Heart left ventricle (tissue), 16 donors: Measurements from ENCODE around the gene WIPF2. TPM values are rescaled to one million over a fixed set of nuclear protein-coding genes. Genes with fewer than 3 reads are reported as not detected.
A peak's percentile ranks its signal among the peaks of the same experiment; 100 is the strongest.

ENCODE experiments used
- ATAC-seq, 4 donors: fragments of 200-7000 bp; cut with Tn5 transposase; one replicate each; pipeline ENCODE4 v1.9.1; 2020 to 2022; ENCODE audit warnings: moderate library complexity in 4 of 4, mild to moderate bottlenecking in 3 of 4, moderate number of reproducible peaks in 1 of 4
- DNase-seq, 5 donors: peaks; one replicate each; pipeline ENCODE4 v3.0.0-alpha.2; 2020
- H3K27ac ChIP-seq, 12 donors: fragments of 200-600 bp; sonication (generic) in 4 of 12; one replicate each; pipeline versions ENCODE4 v1.5.0 to v1.8.0; 2016 to 2022; ENCODE audit warnings: mild to moderate bottlenecking in 2 of 12
- H3K27me3 ChIP-seq, 9 donors: fragments of 200-600 bp; sonication (generic) in 2 of 9; one replicate each; pipeline versions ENCODE4 v1.5.1 to v1.8.0; 2016 to 2022; ENCODE audit warnings: mild to moderate bottlenecking in 3 of 9
- H3K36me3 ChIP-seq, 9 donors: fragments of 200-600 bp; sonication (generic) in 2 of 9; one replicate each; pipeline versions ENCODE4 v1.5.0 to v1.8.0; 2018 to 2022; ENCODE audit warnings: mild to moderate bottlenecking in 2 of 9
- H3K4me1 ChIP-seq, 12 donors: fragments of 200-600 bp; sonication (generic) in 4 of 12; one replicate each; pipeline versions ENCODE4 v1.5.0 to v1.8.0; 2016 to 2022; ENCODE audit warnings: mild to moderate bottlenecking in 3 of 12
- H3K4me3 ChIP-seq, 12 donors: fragments of 200-600 bp; sonication (generic) in 4 of 12; one replicate each; pipeline versions ENCODE4 v1.5.0 to v1.8.0; 2017 to 2022; ENCODE audit warnings: mild to moderate bottlenecking in 9 of 12, moderate library complexity in 4 of 12
- H3K9me3 ChIP-seq, 12 donors: fragments of 200-600 bp; sonication (generic) in 4 of 12; one replicate each; pipeline versions ENCODE4 v1.5.0 to v1.8.0; 2016 to 2022; ENCODE audit warnings: mild to moderate bottlenecking in 1 of 12
- CTCF ChIP-seq, 12 donors: fragments of 200-600 bp; sonication (generic) in 4 of 12; IDR thresholded peaks; one replicate each; pipeline versions ENCODE4 v1.5.0 to v1.8.0; 2018 to 2022; ENCODE audit warnings: antibody characterized with exemption in 12 of 12, mild to moderate bottlenecking in 5 of 12
- POLR2A ChIP-seq, 2 donors: fragments of 450-650 bp; IDR thresholded peaks; one replicate each; pipeline ENCODE4 v1.6.1; 2017; ENCODE audit warnings: antibody characterized with exemption in 2 of 2, mild to moderate bottlenecking in 2 of 2, moderate library complexity in 2 of 2
- WGBS, 4 donors: extraction: QIAGEN DNeasy Blood & Tissue Kit in 2 of 4; methylation state at CpG; one replicate each; pipeline versions ENCODE4 v1.1.5 to v1.1.7; 2013 to 2018; 5-methylcytosine and 5-hydroxymethylcytosine counted together
- intact Hi-C, 10 donors: fragments of 100-400 bp; cut with DNase I; formaldehyde crosslinking; loops; one replicate each; pipeline versions ENCODE4 v1.11.1 to v1.14.2; 2022
- polyA plus RNA-seq, 2 donors: library from polyadenylated mRNA; stranded (reverse); fragments of 200-250 nt; gene quantifications; one replicate each; pipeline ENCODE4 v1.2.3, GENCODE V29; 2013
- total RNA-seq, 9 donors: library from RNA; depleted of rRNA in 2 of 9; stranded (reverse); fragments of >200 nt in 2 of 9; fragmentation: NEBNext Ultra II Directional in 3 of 9; extraction: Animal tissue kit (Norgen Biotek cat#: 25700) in 3 of 9; gene quantifications; one replicate each; pipeline versions ENCODE4 v1.1.0 to v1.2.4, GENCODE V29; 2016 to 2023
- donor health status: ischemic (EF 13 %, LVEDD 7.1; RV severe dilation, severe dysfunction).
- donor health status: healthy with polysubstance abuse.
- donor health status: DM: no; HTN: yes; CAD: no.
- donor health status: DM: no; HTN: no; CAD: no.
- donor health status: ischemic (EF 25% LVEDD 6.9; RV normal size, moderate dysfunction).
- donor health status: ischemic (EF 25% LVEDD 5.7; RV mildly dilated, moderate dysfunction).
- donor health status: healthy.
- donor health status: DM: yes; HTN: yes; CAD: no.
- donor health status: ischemic (EF 35%, LVEDD 5.7; RV mildly dilated, moderate dysfunction).
- donor health status: nonischemic (EF 11% LVEDD 7.7; RV severe dilation, severe dysfunction).
- donor health status: DM: yes; HTN: yes; CAD: no.
- donor health status: PGD.
- donor health status: ischemic (EF 29% LVEDD 5.4; RV normal size, mild dysfunction).
- donor health status: nonischemic (EF 23%, LVEDD 6.1; RV moderate dilation, normal function).

The WIPF2 gene
- total and polyA plus RNA-seq, 11 donors = 6.6 to 17.6 (median 11.2) TPM

GRCh38 chr17:40253565-40253964 lies 34.5 kb downstream of the WIPF2 start:
- Histone ChIP-seq H3K9me3 (no peaks in the 10 kb centered on the region), H3K36me3 (peaks cover 0 to 32% (median 25%) of the 10 kb centered on the region in 9 donors), H3K4me1 (peaks cover 0 to 23% (median 12%) of the 10 kb centered on the region in 12 donors), H3K27me3 (no peaks in the 10 kb centered on the region), H3K4me3 (no peak overlapping the region), H3K27ac (no peak overlapping the region)
- 89 to 93% (median 91%) methylated on average over 3 of the region's 3 CpGs for WGBS, 4 donors
- no peak for ATAC-seq
- TF ChIP-seq CTCF (IDR thresholded peaks at IDR 0.05) (no peak), POLR2A (IDR thresholded peaks at IDR 0.05) (no peak)
- intact Hi-C loops = no loop called here
- no peak for DNase-seq

GRCh38 chr17:40259505-40259904 lies 40.4 kb downstream of the WIPF2 start:
- H3K27ac ChIP-seq = no peak overlapping the region
- intact Hi-C loops = no loop called here
- TF ChIP-seq CTCF (IDR thresholded peaks at IDR 0.05) (no peak), POLR2A (IDR thresholded peaks at IDR 0.05) (no peak)
- no peaks in the 10 kb centered on the region for H3K9me3 ChIP-seq
- no peak overlapping the region for H3K4me3 ChIP-seq
- DNase-seq (no peak), ATAC-seq (no peak)
- WGBS, 4 donors = 89 to 97% (median 93%) methylated on average over 2 of the region's 2 CpGs
- H3K27me3 ChIP-seq = no peaks in the 10 kb centered on the region
- H3K36me3 ChIP-seq = peaks cover 2 to 85% (median 80%) of the 10 kb centered on the region in 9 donors
- peaks cover 0 to 8% (median 0%) of the 10 kb centered on the region in 12 donors for H3K4me1 ChIP-seq

- Histone ChIP-seq H3K36me3 (peaks cover 6 to 95% (median 83%) of the 10 kb centered on the region in 9 donors), H3K9me3 (no peaks in the 10 kb centered on the region), H3K4me1 (peaks cover 0 to 8% (median 0%) of the 10 kb centered on the region in 12 donors), H3K27ac (no peak overlapping the region), H3K27me3 (no peaks in the 10 kb centered on the region), H3K4me3 (no peak overlapping the region)
- peak in 1 of 5 donors; percentile 28 for DNase-seq
- TF ChIP-seq POLR2A (IDR thresholded peaks at IDR 0.05) (no peak), CTCF (IDR thresholded peaks at IDR 0.05) (no peak)
- WGBS, 4 donors = 74 to 83% (median 80%) methylated on average over 7 of the region's 7 CpGs
- no peak for ATAC-seq
- intact Hi-C loops = no loop called here
Observed at GRCh38 chr17:40260528-40260927, 41.4 kb downstream of the WIPF2 start.

GRCh38 chr17:40264458-40265185 lies 45.5 kb downstream of the WIPF2 start:
- no peak for TF ChIP-seq POLR2A (IDR thresholded peaks at IDR 0.05)
- no peak for TF ChIP-seq CTCF (IDR thresholded peaks at IDR 0.05)
- H3K4me1 ChIP-seq = peaks cover 0 to 8% (median 0%) of the 10 kb centered on the region in 12 donors
- 82 to 89% (median 84%) methylated on average over 15 to 21 of the region's 21 CpGs for WGBS, 4 donors
- peaks cover 6 to 97% (median 91%) of the 10 kb centered on the region in 9 donors for H3K36me3 ChIP-seq
- H3K27ac ChIP-seq = no peak overlapping the region
- no peak overlapping the region for H3K4me3 ChIP-seq
- no peak for ATAC-seq
- no peaks in the 10 kb centered on the region for H3K9me3 ChIP-seq
- no peak for DNase-seq
- no peaks in the 10 kb centered on the region for H3K27me3 ChIP-seq
- intact Hi-C loops = no loop called here
